GM18499 (cell line): Measurements from ENCODE around the gene KCNAB1.

Experiments used
- ATAC-seq: cut with Tn5 transposase; IDR thresholded peaks from one replicate; pipeline ENCODE4 v1.9.1; 2021; ENCODE audit warnings: moderate number of reproducible peaks; ENCODE audit not compliant: insufficient read depth, unreplicated experiment

Gene KCNAB1

GRCh38 chr3:156429125-156429524 is 308.7 kb downstream of the KCNAB1 start:
- ATAC-seq = no peak

GRCh38 chr3:156431334-156432124 is 311.2 kb downstream of the KCNAB1 start:
- no peak for ATAC-seq

GRCh38 chr3:156432563-156432962 is 312.2 kb downstream of the KCNAB1 start:
- ATAC-seq = no peak

- no peak for ATAC-seq
Measured at GRCh38 chr3:156433138-156433537, 312.8 kb downstream of the KCNAB1 start.

GRCh38 chr3:156433910-156434309 is 313.5 kb downstream of the KCNAB1 start:
- no peak for ATAC-seq

- ATAC-seq = no peak
Measured at GRCh38 chr3:156434921-156435320, 314.5 kb downstream of the KCNAB1 start.

- no peak for ATAC-seq
Measured at GRCh38 chr3:156443079-156443478, 322.7 kb downstream of the KCNAB1 start.

GRCh38 chr3:156445117-156446090 is 325.0 kb downstream of the KCNAB1 start:
- no peak for ATAC-seq

- ATAC-seq = no peak
Measured at GRCh38 chr3:156448300-156448699, 327.9 kb downstream of the KCNAB1 start.

- ATAC-seq = no peak
Measured at GRCh38 chr3:156449710-156450574, 329.6 kb downstream of the KCNAB1 start.

- no peak for ATAC-seq
Measured at GRCh38 chr3:156455839-156456238, 335.5 kb downstream of the KCNAB1 start.

GRCh38 chr3:156456771-156457224 is 336.4 kb downstream of the KCNAB1 start:
- ATAC-seq = no peak

GRCh38 chr3:156459434-156459833 is 339.1 kb downstream of the KCNAB1 start:
- ATAC-seq = no peak

GRCh38 chr3:156460206-156460611 is 339.8 kb downstream of the KCNAB1 start:
- peak; percentile 63 for ATAC-seq

GRCh38 chr3:156461889-156462288 is 341.5 kb downstream of the KCNAB1 start:
- no peak for ATAC-seq

GRCh38 chr3:156463123-156463522 is 342.7 kb downstream of the KCNAB1 start:
- ATAC-seq = no peak

GRCh38 chr3:156465194-156465593 is 344.8 kb downstream of the KCNAB1 start:
- ATAC-seq = no peak

GRCh38 chr3:156469456-156469855 is 349.1 kb downstream of the KCNAB1 start:
- no peak for ATAC-seq

- no peak for ATAC-seq
Measured at GRCh38 chr3:156471431-156471830, 351.1 kb downstream of the KCNAB1 start.

- ATAC-seq = no peak
Measured at GRCh38 chr3:156472150-156472549, 351.8 kb downstream of the KCNAB1 start.
